Measurements from ENCODE around the gene FCHO1.
A peak's percentile ranks its signal among the peaks of the same experiment; 100 is the strongest.

FCHO1 gene

GRCh38 chr19:17748884-17749638 is 2.2 kb upstream of the FCHO1 start:
- no peak for DNase-seq (ENCODE audit: extremely low read depth, insufficient read length)
- H3K4me3 ChIP-seq (replicated peaks; ENCODE audit: low read depth, low read length) = no peak overlapping the region
- no peaks in the 10 kb centered on the region; the same call in 1 of the 2 replicates for H3K36me3 ChIP-seq (ENCODE audit: control insufficient read depth, insufficient read depth, low read length)
- TF ChIP-seq, protein P1, sequence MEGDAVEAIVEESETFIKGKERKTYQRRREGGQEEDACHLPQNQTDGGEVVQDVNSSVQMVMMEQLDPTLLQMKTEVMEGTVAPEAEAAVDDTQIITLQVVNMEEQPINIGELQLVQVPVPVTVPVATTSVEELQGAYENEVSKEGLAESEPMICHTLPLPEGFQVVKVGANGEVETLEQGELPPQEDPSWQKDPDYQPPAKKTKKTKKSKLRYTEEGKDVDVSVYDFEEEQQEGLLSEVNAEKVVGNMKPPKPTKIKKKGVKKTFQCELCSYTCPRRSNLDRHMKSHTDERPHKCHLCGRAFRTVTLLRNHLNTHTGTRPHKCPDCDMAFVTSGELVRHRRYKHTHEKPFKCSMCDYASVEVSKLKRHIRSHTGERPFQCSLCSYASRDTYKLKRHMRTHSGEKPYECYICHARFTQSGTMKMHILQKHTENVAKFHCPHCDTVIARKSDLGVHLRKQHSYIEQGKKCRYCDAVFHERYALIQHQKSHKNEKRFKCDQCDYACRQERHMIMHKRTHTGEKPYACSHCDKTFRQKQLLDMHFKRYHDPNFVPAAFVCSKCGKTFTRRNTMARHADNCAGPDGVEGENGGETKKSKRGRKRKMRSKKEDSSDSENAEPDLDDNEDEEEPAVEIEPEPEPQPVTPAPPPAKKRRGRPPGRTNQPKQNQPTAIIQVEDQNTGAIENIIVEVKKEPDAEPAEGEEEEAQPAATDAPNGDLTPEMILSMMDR (IDR thresholded peaks at IDR 0.05; ENCODE audit: insufficient read depth, low read length, poor library complexity, severe bottlenecking) = no peak
- no peaks in the 10 kb centered on the region for H3K27me3 ChIP-seq (replicated peaks; ENCODE audit: control insufficient read depth, insufficient read depth, low read length)

DNA sequence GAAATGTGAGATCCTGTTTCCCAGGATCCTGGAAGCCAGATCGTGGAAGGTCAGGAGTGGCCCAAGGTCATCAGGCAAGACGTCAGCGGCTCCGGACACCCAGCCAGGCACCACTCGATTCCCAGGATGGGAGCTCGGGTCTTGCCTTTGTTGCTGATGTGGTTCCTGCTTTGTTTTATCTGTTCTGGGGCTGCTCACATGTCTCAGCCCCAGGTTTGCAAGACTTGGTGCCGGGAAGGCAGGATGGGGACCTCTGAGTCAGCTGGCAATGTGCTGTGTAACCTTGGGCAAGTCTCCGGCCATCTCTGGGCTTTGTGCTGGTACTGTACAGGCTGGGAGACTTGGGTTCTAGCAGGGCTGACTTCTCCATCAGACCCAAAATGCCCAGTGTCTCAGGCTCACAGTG is 1.4 kb upstream of the FCHO1 start:
- H3K36me3 ChIP-seq (ENCODE audit: control insufficient read depth, insufficient read depth, low read length) = no peaks in the 10 kb centered on the region; the same call in 1 of the 2 replicates
- DNase-seq (ENCODE audit: extremely low read depth, insufficient read length) = no peak
- TF ChIP-seq, protein P1 (IDR thresholded peaks at IDR 0.05; ENCODE audit: insufficient read depth, low read length, poor library complexity, severe bottlenecking) = no peak
- H3K27me3 ChIP-seq (replicated peaks; ENCODE audit: control insufficient read depth, insufficient read depth, low read length) = no peaks in the 10 kb centered on the region
- H3K4me3 ChIP-seq (replicated peaks; ENCODE audit: low read depth, low read length) = peak overlapping the region; percentile 48

GRCh38 chr19:17751912-17752273 is 616 bp downstream of the FCHO1 start:
- no peak for DNase-seq (ENCODE audit: extremely low read depth, insufficient read length)
- peak overlapping the region; percentile 70 for H3K4me3 ChIP-seq (replicated peaks; ENCODE audit: low read depth, low read length)
- no peaks in the 10 kb centered on the region; the same call in 1 of the 2 replicates for H3K36me3 ChIP-seq (ENCODE audit: control insufficient read depth, insufficient read depth, low read length)
- H3K27me3 ChIP-seq (replicated peaks; ENCODE audit: control insufficient read depth, insufficient read depth, low read length) = no peaks in the 10 kb centered on the region
- TF ChIP-seq, protein P1 (IDR thresholded peaks at IDR 0.05; ENCODE audit: insufficient read depth, low read length, poor library complexity, severe bottlenecking) = no peak

GRCh38 chr19:17752865-17753639 is 1.8 kb downstream of the FCHO1 start:
- Histone ChIP-seq H3K27me3 (replicated peaks; ENCODE audit: control insufficient read depth, insufficient read depth, low read length) (no peaks in the 10 kb centered on the region), H3K4me3 (replicated peaks; ENCODE audit: low read depth, low read length) (no peak overlapping the region), H3K36me3 (ENCODE audit: control insufficient read depth, insufficient read depth, low read length) (no peaks in the 10 kb centered on the region; the same call in 1 of the 2 replicates)
- DNase-seq (ENCODE audit: extremely low read depth, insufficient read length) = no peak
- TF ChIP-seq, protein P1 (IDR thresholded peaks at IDR 0.05; ENCODE audit: insufficient read depth, low read length, poor library complexity, severe bottlenecking) = no peak

GRCh38 chr19:17753976-17754375 is 2.7 kb downstream of the FCHO1 start:
- H3K4me3 ChIP-seq (replicated peaks; ENCODE audit: low read depth, low read length) = no peak overlapping the region
- no peaks in the 10 kb centered on the region for H3K27me3 ChIP-seq (replicated peaks; ENCODE audit: control insufficient read depth, insufficient read depth, low read length)
- TF ChIP-seq, protein P1 (IDR thresholded peaks at IDR 0.05; ENCODE audit: insufficient read depth, low read length, poor library complexity, severe bottlenecking) = no peak
- no peak for DNase-seq (ENCODE audit: extremely low read depth, insufficient read length)
- peaks cover 4% of the 10 kb centered on the region for H3K36me3 ChIP-seq (ENCODE audit: control insufficient read depth, insufficient read depth, low read length)
